WERI-Rb-1 (cell line): ENCODE results near the gene NLGN1.

Source experiments
- DNase-seq: peaks from one replicate; pipeline ENCODE4 v3.0.0-alpha.2; 2020
- H3K27ac ChIP-seq: fragments of 250-450 bp; sonication (Bioruptor Pico); 2 replicates; pipeline ENCODE4 v1.5.1; 2020; ENCODE audit warnings: mild to moderate bottlenecking, moderate library complexity
- H3K27me3 ChIP-seq: fragments of 250-450 bp; sonication (Bioruptor Pico); 2 replicates; pipeline ENCODE4 v1.5.1; 2021; ENCODE audit warnings: mild to moderate bottlenecking, low read depth, moderate library complexity; ENCODE audit not compliant: insufficient read depth, severe bottlenecking
- H3K36me3 ChIP-seq: fragments of 250-450 bp; sonication (Bioruptor Pico); 2 replicates; pipeline ENCODE4 v1.5.1; 2020; ENCODE audit warnings: mild to moderate bottlenecking, moderate library complexity
- H3K4me3 ChIP-seq: 2 replicates; pipeline ENCODE4 v1.5.1; 2011; ENCODE audit warnings: low read depth, mild to moderate bottlenecking, control low read depth, low read length
- H3K9me3 ChIP-seq: fragments of 250-450 bp; sonication (Bioruptor Pico); 2 replicates; pipeline ENCODE4 v1.5.1; 2021; ENCODE audit warnings: mild to moderate bottlenecking, moderate library complexity; ENCODE audit not compliant: severe bottlenecking
- CTCF ChIP-seq: IDR thresholded peaks from 2 replicates; pipeline ENCODE4 v1.5.1; 2011; ENCODE audit warnings: low read depth, mild to moderate bottlenecking, control low read depth, inconsistent platforms, low read length

Gene NLGN1

GRCh38 chr3:174159604-174160003 lies 762.1 kb downstream of the NLGN1 start:
- Histone ChIP-seq H3K4me3 (no peak overlapping the region), H3K27me3 (no peaks in the 10 kb centered on the region), H3K36me3 (no peaks in the 10 kb centered on the region), H3K9me3 (no peaks in the 10 kb centered on the region), H3K27ac (no peak overlapping the region)
- no peak for TF ChIP-seq CTCF
- no peak for DNase-seq

- TF ChIP-seq CTCF = no peak
- H3K27me3 ChIP-seq = no peaks in the 10 kb centered on the region
- no peak overlapping the region for H3K4me3 ChIP-seq
- no peak overlapping the region for H3K27ac ChIP-seq
- DNase-seq = no peak
- no peaks in the 10 kb centered on the region for H3K9me3 ChIP-seq
- no peaks in the 10 kb centered on the region for H3K36me3 ChIP-seq
These were observed 765.0 kb downstream of the NLGN1 start for GRCh38 chr3:174162550-174162949.

- no peaks in the 10 kb centered on the region for H3K36me3 ChIP-seq
- peaks cover 3% of the 10 kb centered on the region for H3K9me3 ChIP-seq
- H3K27ac ChIP-seq = no peak overlapping the region
- no peak overlapping the region for H3K4me3 ChIP-seq
- DNase-seq = no peak
- H3K27me3 ChIP-seq = no peaks in the 10 kb centered on the region
- TF ChIP-seq CTCF = no peak
These were observed 770.5 kb downstream of the NLGN1 start for GRCh38 chr3:174168026-174168425.

- no peak overlapping the region for H3K27ac ChIP-seq
- no peak for DNase-seq
- H3K36me3 ChIP-seq = no peaks in the 10 kb centered on the region
- H3K4me3 ChIP-seq = no peak overlapping the region
- H3K9me3 ChIP-seq = peaks cover 3% of the 10 kb centered on the region
- no peaks in the 10 kb centered on the region for H3K27me3 ChIP-seq
- TF ChIP-seq CTCF = no peak
These were observed 771.2 kb downstream of the NLGN1 start for GRCh38 chr3:174168538-174169254.

GRCh38 chr3:174169736-174170135 lies 772.2 kb downstream of the NLGN1 start:
- DNase-seq = no peak
- Histone ChIP-seq H3K4me3 (no peak overlapping the region), H3K27me3 (no peaks in the 10 kb centered on the region), H3K36me3 (no peaks in the 10 kb centered on the region), H3K27ac (no peak overlapping the region), H3K9me3 (peaks cover 6% of the 10 kb centered on the region)
- no peak for TF ChIP-seq CTCF

- Histone ChIP-seq H3K36me3 (no peaks in the 10 kb centered on the region), H3K27ac (no peak overlapping the region), H3K4me3 (no peak overlapping the region), H3K9me3 (peaks cover 6% of the 10 kb centered on the region), H3K27me3 (no peaks in the 10 kb centered on the region)
- TF ChIP-seq CTCF = no peak
- DNase-seq = peak; percentile 73
These were observed 772.7 kb downstream of the NLGN1 start for GRCh38 chr3:174170248-174170647.
